ENCODE measurements around the gene GKAP1. TPM values are rescaled to one million over a fixed set of nuclear protein-coding genes. Genes with fewer than 3 reads are reported as not detected.
"Not testable (repeated sequence)": the region's sequence is repeated elsewhere in the genome, so short reads cannot be mapped to it uniquely, and the experiment has no call there.

GKAP1 gene
- total RNA-seq, 1 experiment from 2014 or later: 6.2 TPM

- TF ChIP-seq CTCF (conservative IDR thresholded peaks at IDR 0.05): peak; percentile 37; the same call in 2 of the 3 replicates
- not testable (repeated sequence) for H3K27ac ChIP-seq (ENCODE audit: insufficient read length, low read depth, low read length)
These were observed 19.6 kb upstream of the GKAP1 start for GRCh38 chr9:83837070-83837643.

More at GRCh38 chr9:83837070-83837643, 19.6 kb upstream of the GKAP1 start:
- H3K4me1 Mint-ChIP-seq; H3K9ac ChIP-seq (ENCODE audit: extremely low read depth, insufficient read length, low read length); H3K79me1 ChIP-seq (ENCODE audit: insufficient read depth, low read depth, low read length, poor library complexity, severe bottlenecking); H3K36me3 Mint-ChIP-seq (ENCODE audit: insufficient read depth in 1 of 3, low read depth in 3 of 3); H3K27me3 ChIP-seq (ENCODE audit: insufficient read depth, low read length); H4K8ac ChIP-seq (replicated peaks; ENCODE audit: insufficient read length, low read depth, low read length); H4K20me1 ChIP-seq (ENCODE audit: control insufficient read depth, insufficient read depth, insufficient read length); H3K14ac ChIP-seq (ENCODE audit: insufficient read depth, low read length); H4K5ac ChIP-seq (ENCODE audit: insufficient read length, low read depth, low read length); H2BK12ac ChIP-seq (ENCODE audit: insufficient read length, low read depth, low read length); H3T11ph ChIP-seq (ENCODE audit: low read length); H2BK120ac ChIP-seq (ENCODE audit: low read depth, low read length, poor library complexity, severe bottlenecking); H4K91ac ChIP-seq (ENCODE audit: insufficient read length, low read depth, low read length); H3K27ac Mint-ChIP-seq; H3K4ac ChIP-seq (ENCODE audit: low read depth, low read length); H3K9me3 Mint-ChIP-seq; H3K79me2 ChIP-seq (ENCODE audit: insufficient read depth, low read length); H2BK5ac ChIP-seq (ENCODE audit: insufficient read length, low read length); H3K23me2 ChIP-seq (ENCODE audit: insufficient read length, low read depth, low read length, poor library complexity, severe bottlenecking); H2AK5ac ChIP-seq (ENCODE audit: insufficient read length, low read length); H2AFZ ChIP-seq (ENCODE audit: low read length); H3K4me2 ChIP-seq (ENCODE audit: insufficient read depth, insufficient read length, low read length); H3K4me1 ChIP-seq (ENCODE audit: insufficient read depth, low read length); H3K4me3 Mint-ChIP-seq; H3K9me3 ChIP-seq (ENCODE audit: control insufficient read depth, low read depth, low read length); H2BK15ac ChIP-seq (ENCODE audit: low read depth, low read length); H3K23ac ChIP-seq (ENCODE audit: insufficient read length, low read depth, low read length); H2BK20ac ChIP-seq (ENCODE audit: low read depth, low read length, poor library complexity, severe bottlenecking); DNase-seq; H3K56ac ChIP-seq (ENCODE audit: insufficient read length, low read depth, low read length); H3K18ac ChIP-seq (ENCODE audit: insufficient read length, low read depth, low read length); H3K27me3 Mint-ChIP-seq (ENCODE audit: low read depth): not testable (repeated sequence)
- no CpG with 5 or more reads among the region's 7 CpGs for WGBS (ENCODE audit: extremely low coverage, insufficient read length, low lambda C conversion rate)

All from H9 (cell line).